H1 (cell line): Measurements from ENCODE around the gene GABPB1. TPM values are rescaled to one million over a fixed set of nuclear protein-coding genes. Genes with fewer than 3 reads are reported as not detected.

Source experiments
- CTCF ChIA-PET: fragments of 300-600 bp; sonication (Branson Sonifier 250); formaldehyde crosslinking; loops from one replicate; lab custom pipeline; 2021; ENCODE audit not compliant: partially characterized antibody; lab: Charles Lee
- POLR2A ChIA-PET: fragments of 300-600 bp; sonication (Branson Sonifier 250); formaldehyde crosslinking; loops from one replicate; lab custom pipeline; 2021; ENCODE audit warnings: inconsistent platforms; ENCODE audit not compliant: partially characterized antibody; lab: Charles Lee
- DNase-seq, 2 experiments: peaks; one replicate each; pipeline versions ENCODE4 v3.0.0 to v3.0.0-alpha.2; 2010 to 2022; ENCODE audit warnings: low spot score in 2 of 2, low read depth in 1 of 2, mixed read lengths in 1 of 2
- FAIRE-seq: peaks from 2 replicates; lab custom pipeline; 2011; peaks lifted over from hg19 to GRCh38; lab: Jason Lieb, UNC
- H2AFZ ChIP-seq: 2 replicates; pipeline ENCODE4 v1.8.1; 2012; ENCODE audit warnings: low read length, inconsistent platforms
- H2AK5ac ChIP-seq: 2 replicates; pipeline ENCODE4 v1.6.1; 2013; ENCODE audit warnings: low read depth, low read length
- H2BK120ac ChIP-seq: replicated peaks from 2 replicates; pipeline ENCODE3; 2013; ENCODE audit warnings: low read depth, low read length, inconsistent platforms
- H2BK12ac ChIP-seq: 2 replicates; pipeline ENCODE4 v1.6.1; 2013; ENCODE audit warnings: low read depth, low read length
- H2BK15ac ChIP-seq: 2 replicates; pipeline ENCODE4 v1.6.1; 2013; ENCODE audit warnings: low read length
- H2BK20ac ChIP-seq: 2 replicates; pipeline ENCODE4 v1.6.1; 2013; ENCODE audit warnings: low read length
- H2BK5ac ChIP-seq: 2 replicates; pipeline ENCODE4 v1.6.1; 2013; ENCODE audit warnings: low read depth, low read length
- H3K14ac ChIP-seq: 2 replicates; pipeline ENCODE4 v1.6.1; 2013; ENCODE audit warnings: inconsistent platforms; ENCODE audit not compliant: insufficient read length
- H3K18ac ChIP-seq: 2 replicates; pipeline ENCODE4 v1.6.1; 2013; ENCODE audit warnings: low read length; ENCODE audit errors: extremely low read depth
- H3K23ac ChIP-seq: 2 replicates; pipeline ENCODE4 v1.6.1; 2013; ENCODE audit warnings: inconsistent platforms; ENCODE audit not compliant: insufficient read length
- H3K23me2 ChIP-seq: 2 replicates; pipeline ENCODE4 v1.6.1; 2013; ENCODE audit warnings: low read depth, low read length
- H3K27ac ChIP-seq: 2 replicates; pipeline ENCODE4 v1.6.1; 2011; ENCODE audit warnings: low read depth, low read length, inconsistent platforms
- H3K27me3 ChIP-seq, 4 experiments: replicated peaks in 1 of 4; 1 replicate in 1 of 4; 2 replicates in 3 of 4; pipeline versions ENCODE4 v1.6.1 to v1.8.1; 2011 to 2013; ENCODE audit warnings: low read length in 3 of 4, mild to moderate bottlenecking in 3 of 4, inconsistent platforms in 2 of 4, mixed read lengths in 2 of 4, moderate library complexity in 1 of 4; ENCODE audit not compliant: control insufficient read depth in 3 of 4, insufficient read depth in 3 of 4; ENCODE audit errors: extremely low read depth in 1 of 4
- H3K36me3 ChIP-seq, 4 experiments: 2 replicates each; pipeline versions ENCODE4 v1.6.1 to v1.8.1; 2011 to 2013; ENCODE audit warnings: mild to moderate bottlenecking in 4 of 4, low read length in 3 of 4, moderate library complexity in 2 of 4, control low read depth in 1 of 4, inconsistent platforms in 1 of 4; ENCODE audit not compliant: insufficient read depth in 4 of 4, control insufficient read depth in 2 of 4
- H3K4ac ChIP-seq: replicated peaks from 2 replicates; pipeline ENCODE3; 2013; ENCODE audit warnings: low read length, low read depth, mixed read lengths, inconsistent platforms; ENCODE audit not compliant: insufficient read length
- H3K4me1 ChIP-seq, 4 experiments: replicated peaks in 1 of 4; 1 replicate in 1 of 4; 2 replicates in 3 of 4; pipeline versions ENCODE4 v1.6.1 to v1.8.1; 2011 to 2013; ENCODE audit warnings: low read length in 3 of 4, inconsistent platforms in 2 of 4, mixed read lengths in 1 of 4; ENCODE audit not compliant: insufficient read depth in 4 of 4, control insufficient read depth in 3 of 4
- H3K4me2 ChIP-seq, 2 experiments: 2 replicates each; pipeline versions ENCODE4 v1.6.1 to v1.8.1; 2011 to 2013; ENCODE audit warnings: low read depth in 2 of 2, low read length in 2 of 2, control low read depth in 1 of 2, inconsistent platforms in 1 of 2, mild to moderate bottlenecking in 1 of 2; ENCODE audit not compliant: insufficient read depth in 1 of 2
- H3K4me3 ChIP-seq, 4 experiments: fragments of 200-600, 300-600 bp in 1 of 4; sonication (generic), shearing (Covaris generic), sonication (Bioruptor Twin) in 1 of 4; 2 replicates each; pipeline versions ENCODE4 v1.5.1 to v1.8.1; 2011 to 2016; ENCODE audit warnings: low read length in 4 of 4, low read depth in 3 of 4, control low read depth in 2 of 4, inconsistent platforms in 2 of 4, mild to moderate bottlenecking in 2 of 4, mixed read lengths in 1 of 4, moderate library complexity in 1 of 4; ENCODE audit not compliant: insufficient read depth in 2 of 4; ENCODE audit errors: extremely low read depth in 1 of 4
- H3K56ac ChIP-seq: replicated peaks from 2 replicates; pipeline ENCODE3; 2013; ENCODE audit warnings: low read depth, mild to moderate bottlenecking, mixed read lengths, low read length, inconsistent platforms; ENCODE audit not compliant: insufficient read length
- H3K79me1 ChIP-seq: 2 replicates; pipeline ENCODE4 v1.6.1; 2013; ENCODE audit warnings: low read depth, low read length, control low read depth
- H3K79me2 ChIP-seq, 2 experiments: 2 replicates each; pipeline versions ENCODE4 v1.6.1 to v1.8.1; 2012 to 2013; ENCODE audit warnings: low read length in 2 of 2, mild to moderate bottlenecking in 2 of 2, inconsistent platforms in 1 of 2; ENCODE audit not compliant: insufficient read depth in 2 of 2, control insufficient read depth in 1 of 2
- H3K9ac ChIP-seq, 4 experiments: replicated peaks in 1 of 4; 1 replicate in 1 of 4; 2 replicates in 3 of 4; pipeline versions ENCODE4 v1.6.1 to v1.8.1; 2011 to 2013; ENCODE audit warnings: low read depth in 3 of 4, low read length in 3 of 4, control low read depth in 2 of 4, mild to moderate bottlenecking in 2 of 4, moderate library complexity in 2 of 4, inconsistent platforms in 1 of 4; ENCODE audit errors: extremely low read depth in 1 of 4
- H3K9me3 ChIP-seq, 2 experiments: 2 replicates each; pipeline versions ENCODE4 v1.6.1 to v1.8.1; 2012 to 2013; ENCODE audit warnings: mild to moderate bottlenecking in 2 of 2, moderate library complexity in 2 of 2, control low read depth in 1 of 2, inconsistent platforms in 1 of 2, low read depth in 1 of 2, low read length in 1 of 2, mixed read lengths in 1 of 2; ENCODE audit not compliant: insufficient read depth in 2 of 2
- H4K20me1 ChIP-seq, 2 experiments: replicated peaks in 1 of 2; 2 replicates each; pipeline versions ENCODE3 to v1.8.1; 2011 to 2013; ENCODE audit warnings: inconsistent platforms in 2 of 2, low read length in 2 of 2, mild to moderate bottlenecking in 1 of 2; ENCODE audit not compliant: insufficient read depth in 2 of 2, control insufficient read depth in 1 of 2
- H4K5ac ChIP-seq: 2 replicates; pipeline ENCODE4 v1.6.1; 2013; ENCODE audit warnings: low read length, low read depth, mixed read lengths, inconsistent platforms; ENCODE audit not compliant: insufficient read length
- H4K8ac ChIP-seq: 2 replicates; pipeline ENCODE4 v1.8.0; 2013; ENCODE audit warnings: mild to moderate bottlenecking, moderate library complexity, low read length, inconsistent platforms; ENCODE audit not compliant: insufficient read depth; ENCODE audit errors: extremely low read depth
- H4K91ac ChIP-seq: replicated peaks from 2 replicates; pipeline ENCODE3; 2013; ENCODE audit warnings: low read length, mixed read lengths, inconsistent platforms; ENCODE audit not compliant: insufficient read length
- CHD1 ChIP-seq: IDR thresholded peaks from 2 replicates; pipeline ENCODE4 v1.6.1; 2012; ENCODE audit warnings: low read depth, low read length, improper control_type of control experiment
- SP1 ChIP-seq: IDR thresholded peaks from 2 replicates; pipeline ENCODE4 v1.6.1; 2011; ENCODE audit warnings: low read depth, low read length
- WGBS, 2 experiments: shearing (Covaris generic) in 1 of 2; methylation state at CpG; one replicate each; pipeline versions ENCODE4 v1.1.6 to v1.1.7; 2013 to 2015; ENCODE audit warnings: low lambda C conversion rate in 2 of 2, mixed read lengths in 2 of 2, inconsistent platforms in 1 of 2, low coverage in 1 of 2, missing lambda C conversion rate in 1 of 2; ENCODE audit not compliant: insufficient replicate concordance in 2 of 2, insufficient coverage in 1 of 2, insufficient read length in 1 of 2; ENCODE audit errors: extremely low coverage in 1 of 2, missing lambda C conversion rate in 1 of 2; 5-methylcytosine and 5-hydroxymethylcytosine counted together
- polyA plus RNA-seq, 7 experiments: library from polyadenylated mRNA; depleted of rRNA in 3 of 7; stranded (reverse) in 5 of 7; unstranded in 2 of 7; fragments of >200 nt in 5 of 7; fragments of 200-250 nt in 2 of 7; gene quantifications; 1 replicate in 5 of 7; 2 replicates in 1 of 7; 4 replicates in 1 of 7; pipeline versions ENCODE4 v1.2.1 to v1.2.3, GENCODE V29; 2011 to 2013; ENCODE audit warnings: missing spikeins in 2 of 7, mixed read lengths in 2 of 7
- total RNA-seq: library from RNA; stranded (reverse); fragmentation: NEBNext Ultra II Directional; extraction: Animal tissue kit (Norgen Biotek cat#: 25700); gene quantifications from 2 replicates; pipeline ENCODE4 v1.2.1, GENCODE V29; 2021

GABPB1 gene
- total and polyA plus RNA-seq, 2 of the 8 experiments (the other 6 are each of a cell fraction or from before 2014, with no cell fraction given) = 24.5 to 32.3 TPM

DNA sequence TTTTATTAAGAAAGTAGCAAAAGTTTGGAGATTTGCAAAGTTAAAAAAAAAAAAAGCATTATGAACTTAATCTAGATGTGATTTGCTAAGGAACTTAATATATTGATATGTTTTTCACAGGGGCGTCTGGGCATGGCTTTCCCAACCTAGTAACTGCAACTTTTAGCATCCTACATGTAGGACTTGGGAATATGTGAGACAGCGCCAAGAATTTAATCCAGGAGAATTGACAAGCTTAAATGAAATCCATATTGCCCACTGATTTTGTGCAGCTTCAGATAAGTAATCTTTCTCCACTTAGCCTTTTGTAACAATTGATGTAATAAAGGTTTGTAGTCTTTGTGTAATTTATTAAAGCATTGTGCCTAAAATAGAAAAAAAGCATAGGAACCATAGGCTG is 982 bp upstream of the GABPB1 start:
- H3K9ac ChIP-seq = peak overlapping the region; percentile 92 to 100 (median 98)
- peaks cover 0 to 5% (median under 1%) of the 10 kb centered on the region in 4 experiments; a peak in 3 of 7 replicates for H3K4me1 ChIP-seq
- H3K4ac ChIP-seq = no peak overlapping the region
- H2AFZ ChIP-seq = no peak overlapping the region
- no peak overlapping the region for H4K91ac ChIP-seq
- H3K56ac ChIP-seq = peak overlapping the region; percentile 73
- no peak overlapping the region for H4K5ac ChIP-seq
- H3K9me3 ChIP-seq = no peaks in the 10 kb centered on the region
- WGBS, 2 experiments = 6% methylated on average over 2 of the region's 2 CpGs; no CpG with 5 or more reads in 1 of the 2 experiments
- no peak overlapping the region for H2BK120ac ChIP-seq
- peak overlapping the region; percentile 98; the same call in 1 of the 2 replicates for H3K18ac ChIP-seq
- H3K23me2 ChIP-seq = 0 out of 2 replicates have a peak, but pooled peaks cover 2% of the 10 kb centered on the region
- H3K79me2 ChIP-seq = peaks cover 30 to 67% of the 10 kb centered on the region in 2 experiments
- peak overlapping the region; percentile 99 for H3K27ac ChIP-seq
- DNase-seq = no peak
- POLR2A ChIA-PET = interaction anchor here (0.8 to 5.0 kb wide), 24 partner anchors 7 to 1273 kb away, joined by 3 to 34 read pairs (median 4); partner anchors contain the start of genes TRPM7 and USP8
- no peak overlapping the region for H3K14ac ChIP-seq
- H2BK12ac ChIP-seq = no peak overlapping the region; the same call in 1 of the 2 replicates
- peaks cover 0 to 20% (median 3%) of the 10 kb centered on the region in 4 experiments; a peak in 4 of 8 replicates for H3K36me3 ChIP-seq
- no peak overlapping the region; the same call in none of the 2 replicates for H2BK5ac ChIP-seq
- peaks cover 3% of the 10 kb centered on the region; the same call in 1 of the 2 replicates for H3K79me1 ChIP-seq
- no peak overlapping the region for H2BK20ac ChIP-seq
- H4K8ac ChIP-seq = no peak overlapping the region
- no peaks in the 10 kb centered on the region for H3K27me3 ChIP-seq
- H2BK15ac ChIP-seq = no peak overlapping the region
- no peak overlapping the region for H3K23ac ChIP-seq
- no peak for FAIRE-seq
- TF ChIP-seq SP1 (no peak), CHD1 (peak; percentile 16; the same call in 1 of the 2 replicates)
- CTCF ChIA-PET = interaction anchor here (0.7 to 1.1 kb wide), 2 partner anchors 151 to 964 kb away, joined by 3 to 4 read pairs; no protein-coding TSS in a partner anchor
- peak overlapping the region; percentile 79 for H3K4me2 ChIP-seq
- H4K20me1 ChIP-seq = peaks cover 0 to 4% of the 10 kb centered on the region in 2 experiments
- peak overlapping the region; percentile 86 to 95 (median 92) for H3K4me3 ChIP-seq
- no peak overlapping the region for H2AK5ac ChIP-seq
